GM19438 (cell line): ENCODE data around the gene LCP2.

Experiments used
- ATAC-seq: cut with Tn5 transposase; IDR thresholded peaks from one replicate; pipeline ENCODE4 v1.9.1; 2021; ENCODE audit warnings: low read depth; ENCODE audit not compliant: unreplicated experiment

The LCP2 gene

GRCh38 chr5:170296935-170297588 lies 515 bp downstream of the LCP2 start:
- peak; percentile 66 for ATAC-seq

GRCh38 chr5:170296036-170296934 lies 1.3 kb downstream of the LCP2 start:
- no peak for ATAC-seq

DNA sequence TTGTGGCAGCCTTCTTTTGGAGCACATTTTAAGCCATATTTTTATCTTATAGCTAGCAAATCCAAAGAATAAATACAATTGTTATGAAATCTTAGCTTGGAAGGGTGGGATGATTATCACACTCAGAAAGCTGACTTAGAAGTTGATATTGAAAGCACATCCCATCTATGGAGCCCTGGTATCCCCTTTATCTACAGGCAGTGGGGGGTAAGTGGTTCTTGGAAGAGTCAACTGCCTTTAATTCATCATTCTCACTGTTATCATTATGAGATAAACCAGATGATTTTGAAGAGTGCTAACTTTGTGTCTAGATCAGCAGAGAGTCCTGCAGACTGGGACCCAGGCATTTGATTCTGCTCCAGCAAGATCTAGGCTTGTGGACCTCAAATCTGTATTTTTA lies 3.0 kb downstream of the LCP2 start:
- ATAC-seq = no peak

- no peak for ATAC-seq
Measured at GRCh38 chr5:170294057-170294456, 3.5 kb downstream of the LCP2 start.

DNA sequence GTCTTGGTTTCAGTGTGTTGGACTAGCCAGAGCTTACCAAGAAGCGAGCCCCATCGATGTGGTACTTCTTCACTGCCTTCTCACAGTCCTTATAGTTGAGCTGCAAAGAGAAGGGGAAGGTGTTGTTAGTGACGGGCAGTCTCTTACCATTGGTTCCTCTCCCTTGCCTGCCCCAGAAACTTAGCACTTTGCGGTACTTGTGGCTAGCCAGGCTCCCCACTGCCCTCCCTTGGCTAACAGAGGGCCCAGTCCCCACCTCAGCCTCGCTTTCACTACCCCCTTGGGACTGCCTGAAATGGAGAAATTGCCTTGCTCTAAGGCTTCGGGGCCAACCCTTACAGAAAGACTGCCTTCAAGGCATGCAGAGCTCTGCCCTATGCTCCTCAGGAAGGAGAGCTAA lies 4.3 kb downstream of the LCP2 start:
- ATAC-seq = peak; percentile 58

GRCh38 chr5:170292179-170293104 lies 5.1 kb downstream of the LCP2 start:
- ATAC-seq = no peak

DNA sequence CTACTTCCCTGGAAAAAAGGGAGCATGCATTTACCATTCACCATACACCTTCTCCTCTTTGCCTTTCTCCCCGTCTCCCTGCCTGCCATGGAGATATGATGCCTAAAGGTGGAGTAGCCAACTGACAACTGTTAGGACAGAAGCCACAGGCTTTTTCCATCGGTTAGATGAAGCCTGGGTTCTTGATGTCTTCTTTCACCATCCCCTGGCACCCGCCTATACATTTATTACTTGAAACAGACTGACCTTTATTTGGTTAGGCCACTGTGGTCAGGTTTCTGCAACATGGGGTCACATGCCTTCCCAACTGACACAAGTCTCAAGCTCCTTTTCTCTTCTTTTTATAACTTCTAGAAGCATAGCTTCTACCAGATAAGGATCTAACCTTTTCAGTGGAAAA lies 7.1 kb downstream of the LCP2 start:
- ATAC-seq = no peak

GRCh38 chr5:170289764-170290163 lies 7.8 kb downstream of the LCP2 start:
- no peak for ATAC-seq

GRCh38 chr5:170289121-170289520 lies 8.5 kb downstream of the LCP2 start:
- ATAC-seq = no peak

- ATAC-seq = no peak
Measured at GRCh38 chr5:170288551-170288950, 9.0 kb downstream of the LCP2 start.

DNA sequence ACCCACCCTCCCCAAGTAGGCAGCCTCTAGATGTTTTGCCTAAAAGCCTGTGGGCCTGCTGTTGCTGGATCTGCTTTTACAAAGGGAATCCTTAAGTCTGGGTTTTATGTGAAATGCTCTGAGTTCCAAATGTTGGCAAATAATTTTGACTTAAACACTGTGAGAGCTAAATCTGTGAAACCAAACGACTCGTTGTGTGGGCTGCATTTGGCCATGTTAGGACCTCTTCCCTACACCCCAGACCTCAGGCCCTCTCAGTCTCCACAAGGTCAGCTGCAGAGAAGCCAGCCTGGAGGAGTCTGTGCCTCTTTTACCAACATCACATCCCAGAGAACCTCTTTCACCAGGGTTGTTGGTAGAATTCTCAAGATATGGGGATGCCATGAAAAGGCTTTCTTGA lies 9.4 kb downstream of the LCP2 start:
- no peak for ATAC-seq

DNA sequence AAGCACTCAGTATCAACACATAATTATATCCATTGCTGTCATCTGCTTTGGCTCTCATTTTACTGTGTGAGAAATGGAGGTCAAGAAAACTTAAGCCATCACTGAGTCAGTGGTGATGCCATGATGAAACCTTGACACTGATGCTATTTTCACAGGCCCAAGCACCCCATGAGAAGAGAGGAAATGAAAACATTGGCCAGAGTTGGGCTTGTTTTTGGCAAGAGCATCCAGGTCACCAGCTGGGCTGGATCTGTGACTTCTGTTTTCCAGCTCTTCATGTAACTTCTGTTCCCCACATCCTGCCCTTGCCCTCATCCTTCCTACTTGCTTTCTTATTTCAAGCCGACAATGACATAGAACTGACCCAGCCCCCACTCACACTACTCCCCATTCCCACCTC lies 10.0 kb downstream of the LCP2 start:
- no peak for ATAC-seq

GRCh38 chr5:170286386-170286925 lies 11.1 kb downstream of the LCP2 start:
- no peak for ATAC-seq

DNA sequence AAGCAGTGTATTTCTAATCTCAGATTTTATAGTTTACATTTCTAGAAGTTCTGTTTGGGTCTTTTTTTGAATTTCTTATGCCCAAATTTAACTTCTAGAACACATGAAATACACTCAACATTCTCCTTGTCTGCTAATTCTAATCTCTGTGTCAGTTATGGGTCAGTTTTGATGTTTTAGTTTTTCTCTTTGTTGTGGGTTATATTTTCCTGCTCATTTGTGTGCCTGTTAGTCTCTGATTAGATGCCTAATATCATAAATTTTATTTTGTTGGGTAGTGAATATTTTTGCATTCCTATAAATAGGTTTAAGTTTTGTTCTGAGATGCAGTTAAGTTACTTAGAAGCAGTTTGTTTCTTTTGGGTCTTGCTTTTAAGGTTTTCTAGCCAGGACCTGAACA lies 12.4 kb downstream of the LCP2 start:
- ATAC-seq = no peak

- no peak for ATAC-seq
Measured at GRCh38 chr5:170284231-170284630, 13.3 kb downstream of the LCP2 start.

- no peak for ATAC-seq
Measured at GRCh38 chr5:170283296-170283695, 14.3 kb downstream of the LCP2 start.

DNA sequence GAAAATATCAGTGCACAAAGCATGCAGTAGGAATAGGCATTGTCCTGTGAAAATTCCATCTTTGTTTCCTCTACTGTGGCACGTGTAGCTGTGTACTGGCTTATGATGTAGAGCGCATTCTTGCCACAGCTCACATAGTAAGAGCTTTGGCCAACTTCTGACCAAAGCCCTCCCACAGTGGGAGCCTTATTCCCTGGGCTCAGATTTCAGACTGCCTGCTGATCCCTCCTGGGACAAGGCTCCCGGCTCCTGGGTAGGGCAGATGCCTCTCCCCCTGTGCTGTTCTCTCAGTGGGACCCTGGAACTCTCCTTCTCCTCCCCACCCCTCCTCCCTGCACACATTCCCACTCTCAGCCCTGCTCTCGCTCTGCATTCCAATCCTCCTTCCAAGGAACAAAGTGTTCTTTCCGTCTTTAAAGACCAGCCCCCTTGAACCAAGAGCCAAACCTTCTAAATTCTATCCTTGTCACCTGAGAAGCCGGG lies 17.5 kb downstream of the LCP2 start:
- no peak for ATAC-seq

DNA sequence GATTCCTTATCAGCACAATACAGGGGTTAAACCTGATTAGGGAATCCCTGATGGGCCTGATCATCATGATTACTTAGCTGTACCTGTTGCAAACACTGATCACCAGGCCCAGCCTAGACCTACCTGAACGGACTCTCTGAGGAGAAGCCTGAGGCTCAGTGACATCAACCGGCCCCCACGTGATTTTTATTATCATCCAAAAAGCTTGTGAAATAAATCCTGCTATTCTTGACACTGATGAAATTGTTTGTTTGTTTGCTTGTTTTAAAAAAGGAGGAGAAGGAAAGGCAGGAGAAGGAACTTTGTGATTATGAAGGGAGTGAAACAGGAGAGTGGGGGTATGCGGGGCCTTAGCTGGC lies 18.1 kb downstream of the LCP2 start:
- ATAC-seq = no peak

- ATAC-seq = peak; percentile 96
Measured at GRCh38 chr5:170278611-170279458, 18.7 kb downstream of the LCP2 start.

DNA sequence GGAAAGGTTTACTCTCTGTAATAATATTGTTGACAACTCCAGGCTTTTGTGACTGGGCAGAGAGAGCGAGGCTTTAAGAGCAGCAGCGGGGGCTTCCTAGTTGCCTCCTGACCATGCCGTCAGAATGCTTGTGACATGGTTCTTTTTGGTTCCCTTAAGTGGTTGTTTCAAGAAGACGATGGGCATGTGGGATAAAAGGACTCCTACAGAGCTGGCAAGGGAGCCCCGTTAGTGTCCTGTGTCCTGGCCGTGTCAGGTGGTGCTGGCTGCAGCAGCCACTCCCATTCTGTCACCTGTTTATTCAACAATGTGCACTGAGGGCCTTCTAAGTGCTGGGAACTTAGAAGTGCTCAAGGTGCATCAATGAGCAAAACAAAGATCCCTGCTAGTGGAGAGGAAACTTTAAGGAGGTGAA lies 19.7 kb downstream of the LCP2 start:
- ATAC-seq = no peak
